ENCODE measurements around the gene ABCD2.

DNA sequence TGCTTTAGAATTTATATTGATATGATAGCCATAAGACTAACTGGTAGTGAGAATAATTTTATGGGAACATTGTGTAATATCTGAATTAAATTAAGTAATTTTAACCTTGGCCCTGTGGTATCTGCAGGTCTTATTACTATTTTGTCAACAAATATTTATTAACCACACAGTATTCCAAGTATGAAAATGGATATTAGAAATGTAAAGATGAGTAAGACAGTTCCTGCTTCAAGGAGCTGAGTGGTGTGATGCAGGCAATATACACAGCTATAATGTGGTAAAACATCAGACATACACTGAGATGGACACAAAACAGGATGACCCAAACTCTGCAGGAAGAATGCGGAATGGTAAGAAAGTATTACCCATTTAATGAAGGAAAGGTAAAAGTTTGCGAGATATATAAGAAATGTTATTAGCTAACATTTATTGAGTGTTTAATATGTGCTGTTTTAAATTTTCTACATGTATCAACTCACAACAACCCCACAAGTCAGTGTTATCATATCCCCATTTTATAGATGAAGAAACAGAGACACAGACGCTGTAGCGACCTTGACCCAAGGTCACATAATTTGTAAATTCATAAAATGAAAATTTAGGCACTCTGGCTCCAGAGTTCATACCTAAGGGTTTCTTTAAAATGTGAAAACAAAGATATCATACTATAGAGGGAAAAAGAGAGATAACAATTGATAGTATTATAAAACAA is 12.7 kb downstream of the ABCD2 start:
- TF ChIP-seq, protein P1, sequence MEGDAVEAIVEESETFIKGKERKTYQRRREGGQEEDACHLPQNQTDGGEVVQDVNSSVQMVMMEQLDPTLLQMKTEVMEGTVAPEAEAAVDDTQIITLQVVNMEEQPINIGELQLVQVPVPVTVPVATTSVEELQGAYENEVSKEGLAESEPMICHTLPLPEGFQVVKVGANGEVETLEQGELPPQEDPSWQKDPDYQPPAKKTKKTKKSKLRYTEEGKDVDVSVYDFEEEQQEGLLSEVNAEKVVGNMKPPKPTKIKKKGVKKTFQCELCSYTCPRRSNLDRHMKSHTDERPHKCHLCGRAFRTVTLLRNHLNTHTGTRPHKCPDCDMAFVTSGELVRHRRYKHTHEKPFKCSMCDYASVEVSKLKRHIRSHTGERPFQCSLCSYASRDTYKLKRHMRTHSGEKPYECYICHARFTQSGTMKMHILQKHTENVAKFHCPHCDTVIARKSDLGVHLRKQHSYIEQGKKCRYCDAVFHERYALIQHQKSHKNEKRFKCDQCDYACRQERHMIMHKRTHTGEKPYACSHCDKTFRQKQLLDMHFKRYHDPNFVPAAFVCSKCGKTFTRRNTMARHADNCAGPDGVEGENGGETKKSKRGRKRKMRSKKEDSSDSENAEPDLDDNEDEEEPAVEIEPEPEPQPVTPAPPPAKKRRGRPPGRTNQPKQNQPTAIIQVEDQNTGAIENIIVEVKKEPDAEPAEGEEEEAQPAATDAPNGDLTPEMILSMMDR (IDR thresholded peaks at IDR 0.05; ENCODE audit: insufficient read depth, low read depth, low read length): no peak
- no peak for TF ChIP-seq EZH2 (IDR thresholded peaks at IDR 0.05; ENCODE audit: insufficient read depth, low read length)

Measured in astrocyte (in vitro differentiated cells and primary cell).